ENCODE measurements around the gene SGCD. TPM values are rescaled to one million over a fixed set of nuclear protein-coding genes. Genes with fewer than 3 reads are reported as not detected.

SGCD gene
- polyA plus RNA-seq, 1 experiment, result 17.0 TPM

GRCh38 chr5:156339139-156339841 is 12.3 kb downstream of the SGCD start:
- CTCF ChIA-PET, result no interaction called here
- Histone ChIP-seq H3K4me3 (ENCODE audit: low read depth, low read length) (no peak overlapping the region), H3K36me3 (ENCODE audit: control insufficient read depth, insufficient read depth, low read length) (no peaks in the 10 kb centered on the region), H3K27me3 (ENCODE audit: control insufficient read depth, insufficient read depth, low read length) (no peaks in the 10 kb centered on the region)
- TF ChIP-seq CTCF (IDR thresholded peaks at IDR 0.05; ENCODE audit: insufficient read depth, low read depth, low read length), result no peak
- no peak for DNase-seq (ENCODE audit: low read depth)
- POLR2A ChIA-PET, result no interaction called here

- Histone ChIP-seq H3K36me3 (ENCODE audit: control insufficient read depth, insufficient read depth, low read length) (no peaks in the 10 kb centered on the region), H3K4me3 (ENCODE audit: low read depth, low read length) (no peak overlapping the region), H3K27me3 (ENCODE audit: control insufficient read depth, insufficient read depth, low read length) (no peaks in the 10 kb centered on the region)
- POLR2A ChIA-PET, result interaction anchor here (0.5 kb wide), 1 partner anchor 304 kb away, joined by 6 read pairs; no protein-coding TSS in a partner anchor
- CTCF ChIA-PET, result interaction anchor here (1.4 kb wide), 1 partner anchor 10 kb away, joined by 3 read pairs; no protein-coding TSS in a partner anchor
- no peak for TF ChIP-seq CTCF (IDR thresholded peaks at IDR 0.05; ENCODE audit: insufficient read depth, low read depth, low read length)
- DNase-seq (ENCODE audit: low read depth), result no peak
Measured at GRCh38 chr5:156340893-156341292, 13.9 kb downstream of the SGCD start.

- no peak for DNase-seq (ENCODE audit: low read depth)
- H3K27me3 ChIP-seq (ENCODE audit: control insufficient read depth, insufficient read depth, low read length), result no peaks in the 10 kb centered on the region
- ChIA-PET CTCF (interaction anchor here (1.0 to 1.3 kb wide), 2 partner anchors 9 to 17 kb away, joined by 3 to 4 read pairs; no protein-coding TSS in a partner anchor), POLR2A (no interaction called here)
- TF ChIP-seq CTCF (IDR thresholded peaks at IDR 0.05; ENCODE audit: insufficient read depth, low read depth, low read length), result no peak
- H3K4me3 ChIP-seq (ENCODE audit: low read depth, low read length), result no peak overlapping the region
- H3K36me3 ChIP-seq (ENCODE audit: control insufficient read depth, insufficient read depth, low read length), result no peaks in the 10 kb centered on the region
Measured at GRCh38 chr5:156350256-156350655, 23.3 kb downstream of the SGCD start.

- POLR2A ChIA-PET, result no interaction called here
- no peak for TF ChIP-seq CTCF (IDR thresholded peaks at IDR 0.05; ENCODE audit: insufficient read depth, low read depth, low read length)
- CTCF ChIA-PET, result interaction anchor here (1.3 kb wide), 1 partner anchor 18 kb away, joined by 4 read pairs; no protein-coding TSS in a partner anchor
Measured at GRCh38 chr5:156351423-156351822, 24.5 kb downstream of the SGCD start.

GRCh38 chr5:156354571-156354970 is 27.6 kb downstream of the SGCD start:
- DNase-seq (ENCODE audit: low read depth), result no peak
- Histone ChIP-seq H3K27me3 (ENCODE audit: control insufficient read depth, insufficient read depth, low read length) (no peaks in the 10 kb centered on the region), H3K36me3 (ENCODE audit: control insufficient read depth, insufficient read depth, low read length) (no peaks in the 10 kb centered on the region), H3K4me3 (ENCODE audit: low read depth, low read length) (no peak overlapping the region)
- no peak for TF ChIP-seq CTCF (IDR thresholded peaks at IDR 0.05; ENCODE audit: insufficient read depth, low read depth, low read length)
- CTCF ChIA-PET, result interaction anchor here (1.6 kb wide), 1 partner anchor 462 kb away, joined by 3 read pairs; no protein-coding TSS in a partner anchor
- POLR2A ChIA-PET, result no interaction called here

More at GRCh38 chr5:156351423-156351822, 24.5 kb downstream of the SGCD start:
- no peak for DNase-seq (ENCODE audit: low read depth)
- H3K36me3 ChIP-seq (ENCODE audit: control insufficient read depth, insufficient read depth, low read length), result no peaks in the 10 kb centered on the region
- H3K27me3 ChIP-seq (ENCODE audit: control insufficient read depth, insufficient read depth, low read length), result no peaks in the 10 kb centered on the region
- no peak overlapping the region for H3K4me3 ChIP-seq (ENCODE audit: low read depth, low read length)

All from BJ (cell line).